ENCODE results near the gene MKS1. TPM values are rescaled to one million over a fixed set of nuclear protein-coding genes. Genes with fewer than 3 reads are reported as not detected.

Gene MKS1
- total RNA-seq, 1 donor, result 8.6 TPM

DNA sequence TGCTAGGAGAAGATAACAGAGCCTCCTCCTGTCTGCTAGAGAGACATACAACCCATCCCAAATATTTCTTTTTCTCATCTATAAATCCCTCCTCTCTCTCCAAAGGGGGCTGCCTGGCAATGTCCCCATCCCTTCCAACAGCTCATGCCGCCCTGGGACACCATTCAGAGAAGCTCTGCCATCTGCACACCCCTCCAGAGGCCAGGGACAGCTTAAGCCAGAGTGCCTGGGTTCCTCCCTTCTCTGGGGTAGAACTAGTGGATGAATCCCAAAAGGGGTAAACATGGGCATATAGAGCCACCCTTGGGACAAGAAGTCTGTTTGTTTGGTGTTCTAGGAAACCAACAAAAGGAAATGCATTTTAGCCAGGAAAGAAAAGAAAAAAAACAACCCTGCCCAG, 16.8 kb upstream of the MKS1 start:
- no peak for DNase-seq (ENCODE audit: low read depth)
- H3K4me3 ChIP-seq (ENCODE audit: low read depth, low read length), result no peak overlapping the region
- TF ChIP-seq, protein P1, sequence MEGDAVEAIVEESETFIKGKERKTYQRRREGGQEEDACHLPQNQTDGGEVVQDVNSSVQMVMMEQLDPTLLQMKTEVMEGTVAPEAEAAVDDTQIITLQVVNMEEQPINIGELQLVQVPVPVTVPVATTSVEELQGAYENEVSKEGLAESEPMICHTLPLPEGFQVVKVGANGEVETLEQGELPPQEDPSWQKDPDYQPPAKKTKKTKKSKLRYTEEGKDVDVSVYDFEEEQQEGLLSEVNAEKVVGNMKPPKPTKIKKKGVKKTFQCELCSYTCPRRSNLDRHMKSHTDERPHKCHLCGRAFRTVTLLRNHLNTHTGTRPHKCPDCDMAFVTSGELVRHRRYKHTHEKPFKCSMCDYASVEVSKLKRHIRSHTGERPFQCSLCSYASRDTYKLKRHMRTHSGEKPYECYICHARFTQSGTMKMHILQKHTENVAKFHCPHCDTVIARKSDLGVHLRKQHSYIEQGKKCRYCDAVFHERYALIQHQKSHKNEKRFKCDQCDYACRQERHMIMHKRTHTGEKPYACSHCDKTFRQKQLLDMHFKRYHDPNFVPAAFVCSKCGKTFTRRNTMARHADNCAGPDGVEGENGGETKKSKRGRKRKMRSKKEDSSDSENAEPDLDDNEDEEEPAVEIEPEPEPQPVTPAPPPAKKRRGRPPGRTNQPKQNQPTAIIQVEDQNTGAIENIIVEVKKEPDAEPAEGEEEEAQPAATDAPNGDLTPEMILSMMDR (IDR thresholded peaks at IDR 0.05; ENCODE audit: insufficient read depth, low read depth, low read length), result no peak

DNA sequence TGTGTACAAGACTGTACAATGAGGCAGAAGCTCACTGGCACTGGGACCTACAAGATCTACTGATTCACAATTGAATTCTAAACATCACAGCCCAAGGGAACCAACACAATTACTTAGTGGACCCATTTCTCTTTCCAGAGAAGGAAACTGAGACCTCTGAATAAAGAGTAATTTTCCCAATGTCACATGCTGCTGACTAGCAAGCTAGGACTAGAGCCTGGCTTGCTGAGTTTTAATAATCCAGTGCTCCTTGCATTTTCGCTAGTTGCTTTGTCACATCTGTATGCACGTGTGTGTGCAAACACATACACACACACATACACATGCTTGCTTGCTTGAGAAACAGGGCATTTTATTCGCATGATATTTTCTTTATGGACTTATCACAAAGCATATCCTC, 15.5 kb upstream of the MKS1 start:
- no peak for DNase-seq (ENCODE audit: low read depth)
- TF ChIP-seq, protein P1 (IDR thresholded peaks at IDR 0.05; ENCODE audit: insufficient read depth, low read depth, low read length), result no peak
- no peak overlapping the region for H3K4me3 ChIP-seq (ENCODE audit: low read depth, low read length)

DNA sequence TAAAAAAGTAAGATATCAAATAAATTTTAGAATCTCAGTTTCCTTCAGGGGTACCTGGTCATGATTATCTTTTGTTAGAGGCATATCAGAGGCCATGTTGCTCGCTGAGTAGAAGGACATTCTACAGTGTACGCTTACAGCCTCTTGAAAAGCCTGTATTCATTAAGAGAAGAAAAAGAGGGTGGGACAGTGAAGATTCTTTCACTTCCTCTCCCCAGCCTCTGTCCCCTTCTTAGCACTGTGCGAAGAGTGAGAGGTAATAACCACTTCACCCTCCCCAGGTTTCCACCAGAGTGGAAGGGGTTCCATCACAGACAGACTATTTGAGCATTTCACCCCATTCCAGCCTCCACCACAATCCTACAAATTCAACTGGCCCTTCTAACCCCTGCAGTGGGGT, 14.5 kb upstream of the MKS1 start:
- no peak for DNase-seq (ENCODE audit: low read depth)
- TF ChIP-seq, protein P1 (IDR thresholded peaks at IDR 0.05; ENCODE audit: insufficient read depth, low read depth, low read length), result no peak
- H3K4me3 ChIP-seq (ENCODE audit: low read depth, low read length), result no peak overlapping the region

DNA sequence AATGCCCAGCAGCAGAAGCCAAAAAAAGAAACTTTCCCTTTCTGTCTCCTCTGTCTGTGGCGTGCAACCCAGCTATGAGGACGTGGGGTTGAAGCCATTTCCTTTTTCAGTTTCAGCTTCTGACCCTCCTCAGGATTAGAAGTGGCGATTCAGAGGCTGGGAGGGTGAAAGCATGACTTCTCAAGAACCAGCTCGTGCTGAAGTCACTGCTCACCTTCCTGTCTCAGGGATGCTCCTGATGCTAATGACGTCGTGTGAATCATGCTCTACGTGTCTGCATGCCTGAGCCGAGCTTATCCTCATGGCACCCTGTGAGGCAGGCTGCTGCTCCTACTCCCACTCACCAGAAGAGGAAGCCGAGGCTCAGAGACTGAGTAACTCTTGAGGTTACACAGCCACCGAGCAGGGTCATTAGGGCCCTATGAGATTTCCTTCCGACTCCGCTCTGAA, 13.7 kb upstream of the MKS1 start:
- H3K4me3 ChIP-seq (ENCODE audit: low read depth, low read length), result no peak overlapping the region
- TF ChIP-seq, protein P1 (IDR thresholded peaks at IDR 0.05; ENCODE audit: insufficient read depth, low read depth, low read length), result no peak
- DNase-seq (ENCODE audit: low read depth), result peak; percentile 75

DNA sequence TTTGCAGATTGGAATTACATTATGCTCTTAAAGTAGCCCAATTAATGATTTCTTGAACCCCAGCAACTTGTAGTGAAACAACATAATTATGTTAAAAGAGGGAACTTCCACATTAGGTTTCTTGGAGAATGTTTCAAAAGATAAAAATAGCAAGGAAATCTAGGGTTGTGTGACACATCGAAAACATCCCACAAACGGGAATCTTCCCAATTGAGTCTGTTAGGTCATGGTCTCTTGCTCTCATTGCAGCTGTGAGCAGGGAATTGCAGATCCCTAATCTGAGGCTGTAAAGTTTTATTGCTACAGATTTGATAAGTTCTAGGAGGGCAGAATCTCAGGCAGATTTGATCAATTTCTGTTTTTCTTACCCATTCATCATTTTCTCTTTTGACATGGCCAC, 12.6 kb upstream of the MKS1 start:
- H3K4me3 ChIP-seq (ENCODE audit: low read depth, low read length), result no peak overlapping the region
- TF ChIP-seq, protein P1 (IDR thresholded peaks at IDR 0.05; ENCODE audit: insufficient read depth, low read depth, low read length), result no peak
- DNase-seq (ENCODE audit: low read depth), result peak; percentile 42

DNA sequence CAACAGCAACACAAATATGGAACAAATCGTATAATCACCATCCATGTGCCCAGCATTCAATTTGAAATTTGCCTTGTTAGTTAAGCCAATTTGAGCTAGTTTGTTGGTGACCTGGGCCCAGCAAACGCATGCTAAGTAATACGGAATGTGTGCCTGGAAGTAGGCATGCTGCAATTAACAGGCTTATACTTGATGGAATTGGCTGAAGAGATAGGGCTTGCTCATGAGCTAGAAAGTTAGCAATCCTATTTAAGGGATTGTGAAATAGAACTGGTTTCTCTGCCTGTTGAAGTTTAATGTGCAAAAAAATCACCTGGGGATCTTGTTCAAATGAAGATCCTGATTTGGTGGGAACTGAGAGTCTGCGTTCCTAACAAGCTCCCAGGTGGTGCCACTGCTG, 10.8 kb upstream of the MKS1 start:
- H3K4me3 ChIP-seq (ENCODE audit: low read depth, low read length), result no peak overlapping the region
- no peak for DNase-seq (ENCODE audit: low read depth)
- TF ChIP-seq, protein P1 (IDR thresholded peaks at IDR 0.05; ENCODE audit: insufficient read depth, low read depth, low read length), result no peak

DNA sequence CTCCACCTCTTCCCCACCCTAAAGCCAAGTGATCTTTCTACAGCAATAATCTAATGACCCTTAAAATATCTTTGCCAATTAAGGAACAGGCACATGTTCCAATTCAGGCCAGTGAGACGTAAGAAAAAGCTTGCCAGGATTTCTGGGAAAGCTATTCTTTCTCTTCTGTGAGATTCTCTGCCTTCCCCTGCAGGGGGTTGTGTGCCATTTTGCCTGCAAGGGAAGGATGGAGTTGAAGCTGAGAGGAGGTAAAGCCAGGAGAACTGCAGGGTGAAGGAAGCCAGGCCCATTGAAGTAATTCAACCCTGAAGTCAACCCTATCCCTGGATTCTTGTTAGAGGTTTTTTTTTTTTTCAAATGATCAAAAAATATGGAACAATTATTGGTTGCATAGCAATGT, 10.3 kb upstream of the MKS1 start:
- no peak for DNase-seq (ENCODE audit: low read depth)
- no peak overlapping the region for H3K4me3 ChIP-seq (ENCODE audit: low read depth, low read length)
- TF ChIP-seq, protein P1 (IDR thresholded peaks at IDR 0.05; ENCODE audit: insufficient read depth, low read depth, low read length), result no peak
